PC-9 (cell line): ENCODE results near the gene DOP1A. TPM values are rescaled to one million over a fixed set of nuclear protein-coding genes. Genes with fewer than 3 reads are reported as not detected.

ENCODE experiments used
- BruUV-seq: library from RNA; stranded (reverse); fragments of 400-500 nt; replicated peaks from 2 replicates; lab custom pipeline; 2021; lab: Mats Ljungman, UMichigan
- CTCF ChIA-PET: fragments of 300-600 bp; sonication (Branson Sonifier 250); formaldehyde crosslinking; loops from one replicate; lab custom pipeline; 2022; ENCODE audit warnings: antibody characterized with exemption; lab: Charles Lee
- POLR2A ChIA-PET: fragments of 300-600 bp; sonication (Branson Sonifier 250); formaldehyde crosslinking; loops from one replicate; lab custom pipeline; 2022; ENCODE audit warnings: antibody characterized with exemption; ENCODE audit not compliant: unreplicated experiment; lab: Charles Lee
- DNase-seq, 2 experiments: peaks; one replicate each; pipeline versions ENCODE4 v3.0.0 to v3.0.0-alpha.2; 2015 to 2022; ENCODE audit warnings: mixed read lengths in 1 of 2
- H2AFZ ChIP-seq: fragments of 200-600 bp; sonication (generic); 2 replicates; pipeline ENCODE4 v1.8.1; 2017; ENCODE audit warnings: antibody characterized with exemption
- H3F3A ChIP-seq: fragments of 200-600 bp; sonication (generic); 2 replicates; pipeline ENCODE4 v1.8.1; 2017; ENCODE audit warnings: antibody characterized with exemption, mild to moderate bottlenecking, low read depth; ENCODE audit not compliant: insufficient read depth
- H3K27ac ChIP-seq: fragments of 200-600 bp; sonication (generic); 2 replicates; pipeline ENCODE4 v1.6.1; 2016; ENCODE audit warnings: mixed run types
- H3K27me3 ChIP-seq: fragments of 200-600 bp; sonication (generic); 2 replicates; pipeline ENCODE4 v1.6.1; 2016; ENCODE audit warnings: low read depth, mixed run types; ENCODE audit not compliant: insufficient read depth
- H3K36me3 ChIP-seq: fragments of 200-600 bp; sonication (generic); 2 replicates; pipeline ENCODE4 v1.6.1; 2016; ENCODE audit warnings: low read depth, mixed run types
- H3K4me1 ChIP-seq: fragments of 200-600 bp; sonication (generic); replicated peaks from 2 replicates; pipeline ENCODE4 v1.6.1; 2016; ENCODE audit warnings: mixed run types; ENCODE audit not compliant: insufficient read depth
- H3K4me2 ChIP-seq: fragments of 200-600 bp; sonication (generic); 2 replicates; pipeline ENCODE4 v1.6.1; 2017; ENCODE audit warnings: mixed run types
- H3K4me3 ChIP-seq: fragments of 200-600 bp; sonication (generic); 2 replicates; pipeline ENCODE4 v1.6.1; 2016; ENCODE audit warnings: mixed run types
- H3K79me2 ChIP-seq: fragments of 200-600 bp; sonication (generic); 2 replicates; pipeline ENCODE4 v1.6.1; 2017; ENCODE audit warnings: low read depth, mixed run types
- H3K9me2 ChIP-seq: fragments of 200-600 bp; sonication (generic); 2 replicates; pipeline ENCODE4 v1.8.1; 2017; ENCODE audit warnings: mild to moderate bottlenecking; ENCODE audit not compliant: insufficient read depth
- H3K9me3 ChIP-seq: fragments of 200-600 bp; sonication (generic); 2 replicates; pipeline ENCODE4 v1.8.1; 2016; ENCODE audit warnings: low read depth; ENCODE audit not compliant: insufficient read depth
- H4K20me1 ChIP-seq: fragments of 200-600 bp; sonication (generic); 2 replicates; pipeline ENCODE4 v1.8.1; 2017; ENCODE audit not compliant: insufficient read depth
- CTCF ChIP-seq: fragments of 200-600 bp; sonication (generic); conservative IDR thresholded peaks from 2 replicates; pipeline ENCODE4 v1.6.1; 2017; ENCODE audit warnings: mixed run types, antibody characterized with exemption, mild to moderate bottlenecking, moderate library complexity
- EZH2 ChIP-seq: fragments of 200-600 bp; sonication (generic); IDR thresholded peaks from 2 replicates; pipeline ENCODE4 v1.8.0; 2017; ENCODE audit warnings: antibody characterized with exemption, low read depth
- intact Hi-C: fragments of 100-400 bp; cut with micrococcal nuclease; formaldehyde crosslinking; loops from one replicate; pipeline ENCODE4 v1.10.0; 2022; ENCODE audit not compliant: unreplicated experiment
- total RNA-seq: library from RNA; stranded (reverse); gene quantifications from 2 replicates; pipeline ENCODE4 v1.2.3, GENCODE V29; 2021

Gene DOP1A
- total RNA-seq, 1 experiment from 2014 or later, result 3.9 TPM

DNA sequence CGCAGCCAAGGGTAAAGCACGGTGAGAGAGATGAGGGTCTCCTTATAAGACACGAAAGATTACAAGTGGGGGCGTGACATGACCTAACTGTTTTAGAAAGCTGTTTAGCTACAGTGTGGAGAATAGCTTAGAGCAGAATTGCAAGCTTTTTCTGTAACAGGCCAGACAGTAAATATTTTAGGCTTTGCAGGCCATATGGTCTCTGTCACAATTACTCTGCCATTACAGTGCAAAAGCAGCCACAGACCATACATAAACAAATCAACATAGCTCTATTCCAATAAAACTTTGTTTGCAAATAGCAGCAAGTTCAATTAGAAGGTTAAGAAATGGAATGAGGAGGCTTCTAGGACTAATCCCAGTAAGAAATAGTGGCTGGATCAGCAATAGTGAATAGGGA is 108.8 kb downstream of the DOP1A start:
- Histone ChIP-seq H2AFZ (no peak overlapping the region), H3K4me1 (no peaks in the 10 kb centered on the region), H3F3A (no peaks in the 10 kb centered on the region), H4K20me1 (no peaks in the 10 kb centered on the region), H3K79me2 (no peaks in the 10 kb centered on the region), H3K9me3 (no peaks in the 10 kb centered on the region), H3K9me2 (no peaks in the 10 kb centered on the region; the same call in 1 of the 2 replicates), H3K4me2 (no peak overlapping the region), H3K27me3 (no peaks in the 10 kb centered on the region), H3K36me3 (no peaks in the 10 kb centered on the region), H3K27ac (no peak overlapping the region), H3K4me3 (no peak overlapping the region)
- DNase-seq, result no peak
- intact Hi-C loops, result no loop called here
- ChIA-PET CTCF (no interaction called here), POLR2A (no interaction called here)
- no TSS peak for BruUV-seq
- TF ChIP-seq CTCF, result no peak
- TF ChIP-seq EZH2, result no peak

DNA sequence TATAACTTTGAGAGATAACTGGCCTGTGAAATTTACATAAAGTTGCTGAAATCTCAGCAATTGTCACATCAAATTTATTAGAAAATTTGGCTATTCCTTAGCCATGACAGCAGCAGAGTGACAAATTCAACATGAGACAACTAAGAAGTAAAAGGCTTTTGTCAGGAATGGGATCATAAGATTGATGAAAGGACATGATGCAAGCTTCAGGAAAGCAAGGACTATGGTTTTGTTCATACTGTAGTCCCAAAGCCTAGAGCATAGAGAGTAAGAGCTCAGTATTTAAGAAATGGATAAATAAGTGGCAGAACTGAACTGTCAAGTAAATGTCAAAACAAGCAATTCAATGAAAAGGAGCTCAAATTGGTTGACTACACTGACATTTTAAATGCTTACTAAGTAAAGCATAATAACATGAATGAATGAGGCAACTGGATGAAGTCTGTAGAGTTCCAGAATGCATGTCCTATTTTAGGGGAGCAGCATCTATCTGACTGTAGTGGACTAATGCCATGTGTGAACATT is 113.0 kb downstream of the DOP1A start:
- CTCF ChIA-PET, result no interaction called here
- no TSS peak for BruUV-seq
- H3K36me3 ChIP-seq, result no peaks in the 10 kb centered on the region

GRCh38 chr6:83182114-83182513 is 114.6 kb downstream of the DOP1A start:
- no peak overlapping the region for H3K4me2 ChIP-seq
- H3K36me3 ChIP-seq, result no peaks in the 10 kb centered on the region
- TF ChIP-seq CTCF (no peak), EZH2 (no peak)
- intact Hi-C loops, result no loop called here
- no peaks in the 10 kb centered on the region for H3K27me3 ChIP-seq
- no peaks in the 10 kb centered on the region for H3K79me2 ChIP-seq
- H3K9me2 ChIP-seq, result no peaks in the 10 kb centered on the region
- H4K20me1 ChIP-seq, result no peaks in the 10 kb centered on the region
- no peak for DNase-seq
- CTCF ChIA-PET, result no interaction called here
- no peaks in the 10 kb centered on the region for H3K9me3 ChIP-seq
- H3F3A ChIP-seq, result no peaks in the 10 kb centered on the region
- H3K27ac ChIP-seq, result no peak overlapping the region
- H3K4me1 ChIP-seq, result no peaks in the 10 kb centered on the region
- POLR2A ChIA-PET, result no interaction called here
- no peak overlapping the region for H3K4me3 ChIP-seq
- no TSS peak for BruUV-seq
- no peak overlapping the region for H2AFZ ChIP-seq

More for the DNA sequence above, 113.0 kb downstream of the DOP1A start:
- H3K4me3 ChIP-seq, result no peak overlapping the region
- H4K20me1 ChIP-seq, result no peaks in the 10 kb centered on the region
- H2AFZ ChIP-seq, result no peak overlapping the region
- no peak overlapping the region for H3K27ac ChIP-seq
- POLR2A ChIA-PET, result no interaction called here
- no peaks in the 10 kb centered on the region for H3K9me3 ChIP-seq
- no peaks in the 10 kb centered on the region for H3F3A ChIP-seq
- DNase-seq, result no peak
- no peak overlapping the region for H3K4me2 ChIP-seq
- H3K27me3 ChIP-seq, result no peaks in the 10 kb centered on the region
- intact Hi-C loops, result no loop called here
- TF ChIP-seq CTCF, result no peak
- no peak for TF ChIP-seq EZH2
- no peaks in the 10 kb centered on the region for H3K9me2 ChIP-seq
- no peaks in the 10 kb centered on the region for H3K79me2 ChIP-seq
- H3K4me1 ChIP-seq, result no peaks in the 10 kb centered on the region
